GM19395 (cell line): ENCODE measurements around the gene POTEH.
"Not testable (repeated sequence)": the region's sequence is repeated elsewhere in the genome, so short reads cannot be mapped to it uniquely, and the experiment has no call there.

Experiments used
- ATAC-seq: cut with Tn5 transposase; IDR thresholded peaks from one replicate; pipeline ENCODE4 v1.9.1; 2021; ENCODE audit warnings: mild to moderate bottlenecking, moderate library complexity; ENCODE audit not compliant: unreplicated experiment

POTEH gene

DNA sequence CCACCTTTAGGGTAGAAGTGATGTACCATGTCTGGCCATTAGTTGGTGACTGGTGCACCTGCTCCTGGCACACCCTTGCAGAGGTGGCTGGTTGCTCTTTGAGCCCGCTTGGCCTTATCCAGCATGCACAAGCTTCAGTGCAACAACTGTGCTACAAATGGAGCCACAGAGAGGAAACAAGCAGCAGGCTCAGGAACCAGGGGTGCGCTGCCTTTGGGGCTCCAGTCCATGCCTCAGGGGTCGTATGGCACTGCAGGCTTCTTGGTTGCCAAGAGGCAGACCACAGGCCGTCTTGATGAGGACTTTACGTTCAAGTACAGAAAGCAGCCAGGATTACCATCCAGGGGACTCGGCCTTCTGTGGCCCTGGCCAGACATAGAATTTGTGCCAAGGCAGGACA, 44.6 kb downstream of the POTEH start:
- ATAC-seq: not testable (repeated sequence)

DNA sequence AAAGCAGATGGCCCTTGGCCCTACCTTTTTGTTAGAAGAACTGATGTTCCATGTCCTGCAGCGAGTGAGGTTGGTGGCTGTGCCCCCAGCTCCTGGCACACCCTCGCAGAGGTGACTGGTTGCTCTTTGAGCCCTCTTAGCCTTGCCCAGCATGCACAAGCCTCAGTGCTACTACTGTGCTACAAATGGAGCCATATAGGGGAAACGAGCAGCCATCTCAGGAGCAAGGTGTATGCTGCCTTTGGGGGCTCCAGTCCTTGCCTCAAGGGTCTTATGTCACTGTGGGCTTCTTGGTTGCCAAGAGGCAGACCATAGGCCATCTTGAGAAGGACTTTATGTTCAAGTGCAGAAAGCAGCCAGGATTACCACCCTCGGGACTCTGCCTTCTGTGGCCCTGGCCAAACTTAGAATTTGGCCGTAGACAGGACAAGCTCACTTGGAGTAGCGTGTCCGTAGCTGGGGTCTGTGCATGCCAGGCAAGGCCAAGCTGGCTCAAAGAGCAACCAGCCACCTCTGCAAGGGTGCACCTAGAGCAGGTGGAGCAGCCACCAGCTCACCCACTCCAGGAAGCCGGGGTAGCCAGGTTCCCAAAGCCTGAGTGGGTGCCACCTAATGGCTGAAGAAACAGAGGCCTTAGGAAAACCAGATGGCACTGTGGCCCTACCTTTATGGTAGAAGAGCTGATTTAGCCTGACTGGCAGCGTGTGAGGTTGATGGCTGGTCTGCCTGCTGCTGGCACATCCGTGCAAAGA, 48.5 kb downstream of the POTEH start:
- ATAC-seq: not testable (repeated sequence)

DNA sequence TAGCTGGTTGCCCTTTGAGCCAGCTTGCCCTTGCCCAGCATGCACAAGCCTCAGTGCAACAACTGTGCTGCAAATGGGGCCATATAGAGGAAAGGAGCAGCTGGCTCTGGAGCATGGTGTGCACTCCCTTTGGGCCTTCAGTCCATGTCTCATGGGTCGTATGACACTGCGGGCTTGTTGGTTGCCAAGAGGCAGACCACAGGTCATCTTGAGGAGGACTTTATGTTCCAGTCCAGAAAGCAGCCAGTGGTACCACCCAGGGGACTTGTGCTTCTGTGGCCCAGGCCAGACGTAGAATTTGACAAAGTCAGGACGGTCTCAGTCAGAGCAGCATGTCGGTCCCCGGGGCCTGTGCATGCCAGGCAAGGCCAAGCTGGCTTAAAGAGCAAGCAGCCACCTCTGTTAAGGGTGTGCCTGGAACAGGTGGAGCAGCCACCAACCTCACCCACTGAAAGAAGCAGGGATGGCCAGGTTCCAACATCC, 49.1 kb downstream of the POTEH start:
- ATAC-seq: not testable (repeated sequence)

DNA sequence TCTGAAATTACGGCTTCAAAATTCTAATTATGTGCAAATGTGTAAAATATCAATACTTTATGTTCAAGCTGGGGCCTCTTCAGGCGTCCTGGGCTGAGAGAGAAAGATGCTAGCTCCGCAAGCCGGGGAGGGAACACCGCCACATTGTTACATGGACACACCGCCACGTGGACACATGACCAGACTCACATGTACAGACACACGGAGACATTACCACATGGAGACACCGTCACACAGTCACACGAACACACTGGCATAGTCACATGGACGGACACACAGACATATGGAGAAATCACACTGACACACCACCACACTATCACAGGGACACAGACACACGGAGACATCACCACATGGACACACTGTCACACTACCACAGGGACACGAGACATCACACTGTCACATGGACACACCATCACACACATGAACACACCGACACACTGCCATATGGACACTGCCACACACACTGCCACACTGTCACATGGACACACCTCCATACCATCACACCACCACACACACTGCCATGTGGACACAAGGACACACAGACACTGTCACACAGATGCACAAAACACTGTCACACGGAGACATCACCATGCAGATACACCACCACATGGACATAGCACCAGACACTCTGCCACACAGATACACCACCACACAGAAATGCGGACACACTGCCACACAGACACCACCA, 58.0 kb downstream of the POTEH start:
- not testable (repeated sequence) for ATAC-seq

DNA sequence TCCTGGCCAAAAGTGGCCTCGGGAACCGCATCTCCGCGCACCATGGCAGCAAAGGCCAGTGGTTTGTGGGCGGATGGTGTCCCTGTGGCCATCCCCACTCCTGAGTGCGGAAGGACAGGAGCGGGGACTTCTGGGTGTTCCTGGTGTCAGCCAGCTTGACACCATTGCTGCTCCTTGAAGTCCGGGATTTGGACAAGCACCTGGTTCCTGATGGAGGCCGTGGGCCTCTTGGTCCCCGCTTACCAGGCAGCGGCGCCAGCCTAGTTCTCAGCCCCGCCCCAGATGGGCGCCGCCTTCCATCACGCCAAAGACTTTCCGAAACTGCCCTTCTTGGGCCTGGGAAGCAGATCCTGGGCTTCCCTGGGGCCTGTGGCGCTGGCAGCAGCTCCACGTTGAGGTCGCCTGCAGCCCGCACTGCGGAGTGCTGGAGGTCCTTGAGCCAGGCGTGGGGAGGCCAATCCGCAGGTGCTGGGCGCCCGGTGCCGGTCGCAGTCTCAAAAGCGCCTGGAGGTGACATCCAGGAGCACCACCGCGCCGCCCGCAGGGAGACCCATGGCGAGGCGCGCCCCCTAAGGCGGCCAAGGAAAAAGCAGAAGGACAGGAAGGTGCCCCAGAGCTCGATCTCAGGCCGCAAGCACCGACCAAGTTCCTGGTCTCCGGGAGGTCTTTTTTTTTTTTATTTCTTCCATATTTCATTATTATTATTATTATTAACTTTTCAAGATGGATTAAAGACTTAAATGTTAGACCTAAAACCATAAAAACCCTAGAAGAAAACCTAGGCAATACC, 59.5 kb downstream of the POTEH start:
- ATAC-seq: not testable (repeated sequence)

DNA sequence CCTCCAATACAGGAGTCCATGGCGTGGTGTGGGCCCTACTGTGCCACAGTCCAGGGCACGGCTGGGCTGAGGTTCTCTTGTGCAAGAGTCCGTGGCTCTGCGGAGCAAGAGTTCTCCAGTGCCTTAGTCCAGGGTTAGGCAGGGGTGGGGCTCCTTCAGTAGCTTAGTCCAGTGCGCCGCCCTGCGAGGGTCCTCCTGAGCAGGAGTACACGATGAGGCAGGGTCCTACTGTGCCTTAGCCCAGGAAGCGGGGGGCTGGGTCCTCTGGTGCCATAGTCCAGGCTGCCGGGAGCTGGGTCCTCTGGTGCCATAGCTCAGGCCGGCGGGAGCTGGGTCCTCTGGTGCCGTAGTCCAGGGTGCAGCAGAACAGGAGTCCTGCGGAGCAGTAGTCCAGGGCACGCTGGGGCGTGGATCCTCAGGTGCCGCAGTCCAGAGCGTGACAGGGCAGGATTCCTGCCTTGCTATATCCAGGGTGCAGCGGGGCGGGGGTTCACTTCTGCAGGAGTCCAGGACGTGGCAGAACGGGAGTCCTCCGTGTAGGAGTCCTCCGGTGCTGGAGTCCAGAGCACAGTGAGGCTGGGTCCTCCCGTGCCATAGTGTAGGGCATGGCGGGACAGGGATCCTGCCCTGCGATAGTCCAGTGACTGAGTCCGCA, 69.7 kb downstream of the POTEH start:
- not testable (repeated sequence) for ATAC-seq

DNA sequence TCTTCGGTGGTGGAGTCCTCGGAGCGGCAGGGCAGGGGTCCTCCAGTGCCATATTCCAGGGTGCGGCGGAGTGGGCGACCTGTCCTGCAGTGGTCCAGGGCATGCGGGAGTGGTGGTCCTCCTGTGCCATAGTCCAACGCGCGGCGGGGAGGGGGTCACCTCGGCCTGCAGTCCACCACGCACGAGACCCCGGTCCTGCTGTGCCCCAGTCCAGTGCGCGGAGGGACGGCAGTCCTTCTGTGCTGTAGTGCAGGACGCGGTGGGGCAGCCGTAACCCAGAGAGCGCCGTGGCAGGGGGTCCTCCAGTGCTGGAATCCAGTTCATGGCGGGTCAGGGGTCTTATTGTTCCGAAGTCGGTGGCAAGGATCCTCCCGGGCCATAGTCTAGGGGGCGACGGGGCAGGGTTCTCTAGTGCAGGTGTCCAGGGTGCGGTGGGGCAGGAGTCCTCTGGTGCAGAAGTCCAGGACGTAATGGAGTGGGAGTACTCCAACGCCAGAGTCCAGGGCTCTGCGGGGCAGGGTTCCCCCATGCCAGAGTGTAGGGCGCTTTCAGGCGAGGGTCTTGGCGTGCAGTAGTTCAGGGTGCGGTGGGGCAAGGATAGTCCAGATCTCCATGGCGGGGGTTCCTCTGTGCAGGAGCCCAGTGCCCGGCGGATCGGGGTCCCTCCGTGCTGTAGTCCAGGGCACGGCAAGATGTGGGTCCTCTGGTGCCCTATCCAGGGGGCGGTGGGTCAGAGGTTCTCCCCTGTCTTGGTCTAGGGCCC, 70.7 kb downstream of the POTEH start:
- ATAC-seq: not testable (repeated sequence)

DNA sequence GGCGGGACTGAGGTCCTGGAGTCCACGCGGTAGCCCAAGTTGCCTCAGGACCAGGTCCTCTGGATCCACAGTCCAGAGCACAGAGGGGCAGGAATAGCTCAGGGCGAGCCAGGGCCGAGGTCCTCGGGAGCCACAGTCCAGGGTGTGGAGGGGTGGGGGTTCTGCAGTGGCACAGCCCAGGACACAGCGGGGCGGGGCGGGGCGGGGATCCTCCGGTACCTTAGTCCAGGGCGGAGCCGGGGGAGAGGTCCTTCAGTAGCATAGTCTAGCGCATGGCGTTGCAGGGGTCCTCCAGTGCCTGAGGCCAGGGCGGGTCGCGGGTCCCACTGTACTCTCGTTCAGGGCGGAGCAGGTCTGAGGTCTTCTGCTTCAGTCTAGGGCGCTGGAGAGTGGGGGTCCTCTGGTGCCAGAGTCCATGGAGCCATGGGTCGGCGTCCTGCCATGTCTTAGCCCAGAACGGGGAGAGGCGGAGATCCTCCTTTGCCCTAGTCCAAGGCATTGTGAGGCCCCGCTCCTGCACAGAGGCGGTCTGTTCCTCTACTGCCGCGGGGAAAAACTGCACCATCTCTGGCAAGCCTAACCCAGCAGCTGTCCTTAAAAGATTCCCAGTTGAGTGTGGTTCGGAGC, 71.4 kb downstream of the POTEH start:
- not testable (repeated sequence) for ATAC-seq

DNA sequence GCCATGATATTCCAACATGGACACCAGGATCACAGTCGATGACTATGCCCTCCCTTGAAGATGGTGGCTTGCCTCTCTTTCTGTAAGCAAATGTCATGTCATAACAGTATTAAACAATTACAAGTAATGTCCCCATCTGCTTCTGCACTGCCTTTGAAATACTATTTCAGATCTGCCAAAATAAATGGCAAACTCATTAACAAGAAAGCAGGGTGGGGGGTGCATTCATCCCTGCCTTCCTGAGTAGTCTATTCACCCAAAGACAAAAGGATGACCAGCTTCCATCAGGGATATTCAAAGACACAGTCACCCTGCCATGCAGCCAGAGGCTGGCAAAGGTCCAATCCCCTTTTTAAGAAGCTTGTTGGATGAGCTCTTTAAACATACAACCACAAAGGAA, 73.7 kb downstream of the POTEH start:
- not testable (repeated sequence) for ATAC-seq
